ENCODE measurements around the gene NFASC.

NFASC gene

GRCh38 chr1:204944662-204945061 is 74.0 kb downstream of the NFASC start:
- no peak for TF ChIP-seq CTCF (IDR thresholded peaks at IDR 0.05; ENCODE audit: low read depth, low read length)
- no peak for DNase-seq (ENCODE audit: low read depth in 2 of 2)
- no peak overlapping the region for H3K4me3 ChIP-seq (replicated peaks in 1 of 2; ENCODE audit: low read depth in 2 of 2, low read length in 2 of 2)

GRCh38 chr1:204945565-204945977 is 74.9 kb downstream of the NFASC start:
- no peak for TF ChIP-seq CTCF (IDR thresholded peaks at IDR 0.05; ENCODE audit: low read depth, low read length)
- no peak for DNase-seq (ENCODE audit: low read depth in 2 of 2)
- no peak overlapping the region for H3K4me3 ChIP-seq (replicated peaks in 1 of 2; ENCODE audit: low read depth in 2 of 2, low read length in 2 of 2)

- no peak for DNase-seq (ENCODE audit: low read depth in 2 of 2)
- no peak for TF ChIP-seq CTCF (IDR thresholded peaks at IDR 0.05; ENCODE audit: low read depth, low read length)
- no peak overlapping the region for H3K4me3 ChIP-seq (replicated peaks in 1 of 2; ENCODE audit: low read depth in 2 of 2, low read length in 2 of 2)
Measured at GRCh38 chr1:204946640-204947039, 76.0 kb downstream of the NFASC start.

- DNase-seq (ENCODE audit: low read depth in 2 of 2), result no peak
- TF ChIP-seq CTCF (IDR thresholded peaks at IDR 0.05; ENCODE audit: low read depth, low read length), result no peak
- no peak overlapping the region for H3K4me3 ChIP-seq (replicated peaks in 1 of 2; ENCODE audit: low read depth in 2 of 2, low read length in 2 of 2)
Measured at GRCh38 chr1:204947338-204947737, 76.7 kb downstream of the NFASC start.

GRCh38 chr1:204947747-204948146 is 77.1 kb downstream of the NFASC start:
- no peak for DNase-seq (ENCODE audit: low read depth in 2 of 2)
- no peak for TF ChIP-seq CTCF (IDR thresholded peaks at IDR 0.05; ENCODE audit: low read depth, low read length)
- H3K4me3 ChIP-seq (replicated peaks in 1 of 2; ENCODE audit: low read depth in 2 of 2, low read length in 2 of 2), result no peak overlapping the region

- no peak for DNase-seq (ENCODE audit: low read depth in 2 of 2)
- no peak for TF ChIP-seq CTCF (IDR thresholded peaks at IDR 0.05; ENCODE audit: low read depth, low read length)
- H3K4me3 ChIP-seq (replicated peaks in 1 of 2; ENCODE audit: low read depth in 2 of 2, low read length in 2 of 2), result no peak overlapping the region
Measured at GRCh38 chr1:204950353-204951001, 79.8 kb downstream of the NFASC start.
